ENCODE results near the gene COL6A1. TPM values are rescaled to one million over a fixed set of nuclear protein-coding genes. Genes with fewer than 3 reads are reported as not detected.
"Not testable (repeated sequence)": the region's sequence is repeated elsewhere in the genome, so short reads cannot be mapped to it uniquely, and the experiment has no call there.

Gene COL6A1
- total RNA-seq, 1 donor from 2014 or later = 12.9 TPM

DNA sequence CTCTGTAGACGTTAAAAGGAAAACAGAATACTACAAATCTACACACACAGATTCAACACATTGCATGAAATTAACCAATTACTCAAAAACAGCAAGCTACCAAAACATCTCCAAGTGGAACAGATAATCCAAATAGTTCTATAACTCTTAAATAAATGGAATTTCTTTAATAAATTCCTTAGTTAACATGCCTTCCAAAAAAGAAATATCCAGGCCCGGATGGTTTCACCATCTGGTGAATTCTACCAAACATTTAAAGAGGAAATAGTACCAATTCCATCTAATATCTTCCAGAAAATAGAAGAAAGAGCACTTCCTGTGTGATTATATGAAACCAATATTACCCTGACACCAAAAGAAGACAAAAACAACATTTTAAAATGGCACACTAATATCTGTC lies 63.6 kb downstream of the COL6A1 start:
- Histone ChIP-seq H3K36me3 (ENCODE audit: control insufficient read depth, insufficient read depth, low read length) (no peaks in the 10 kb centered on the region), H3K4me3 (ENCODE audit: low read depth, low read length) (no peak overlapping the region), H3K27me3 (ENCODE audit: control insufficient read depth, insufficient read depth, low read length) (no peaks in the 10 kb centered on the region)
- FAIRE-seq (no peak), DNase-seq (ENCODE audit: low read depth) (no peak)
- TF ChIP-seq, protein P1, sequence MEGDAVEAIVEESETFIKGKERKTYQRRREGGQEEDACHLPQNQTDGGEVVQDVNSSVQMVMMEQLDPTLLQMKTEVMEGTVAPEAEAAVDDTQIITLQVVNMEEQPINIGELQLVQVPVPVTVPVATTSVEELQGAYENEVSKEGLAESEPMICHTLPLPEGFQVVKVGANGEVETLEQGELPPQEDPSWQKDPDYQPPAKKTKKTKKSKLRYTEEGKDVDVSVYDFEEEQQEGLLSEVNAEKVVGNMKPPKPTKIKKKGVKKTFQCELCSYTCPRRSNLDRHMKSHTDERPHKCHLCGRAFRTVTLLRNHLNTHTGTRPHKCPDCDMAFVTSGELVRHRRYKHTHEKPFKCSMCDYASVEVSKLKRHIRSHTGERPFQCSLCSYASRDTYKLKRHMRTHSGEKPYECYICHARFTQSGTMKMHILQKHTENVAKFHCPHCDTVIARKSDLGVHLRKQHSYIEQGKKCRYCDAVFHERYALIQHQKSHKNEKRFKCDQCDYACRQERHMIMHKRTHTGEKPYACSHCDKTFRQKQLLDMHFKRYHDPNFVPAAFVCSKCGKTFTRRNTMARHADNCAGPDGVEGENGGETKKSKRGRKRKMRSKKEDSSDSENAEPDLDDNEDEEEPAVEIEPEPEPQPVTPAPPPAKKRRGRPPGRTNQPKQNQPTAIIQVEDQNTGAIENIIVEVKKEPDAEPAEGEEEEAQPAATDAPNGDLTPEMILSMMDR (IDR thresholded peaks at IDR 0.05; ENCODE audit: insufficient read depth, low read length, severe bottlenecking) = no peak

DNA sequence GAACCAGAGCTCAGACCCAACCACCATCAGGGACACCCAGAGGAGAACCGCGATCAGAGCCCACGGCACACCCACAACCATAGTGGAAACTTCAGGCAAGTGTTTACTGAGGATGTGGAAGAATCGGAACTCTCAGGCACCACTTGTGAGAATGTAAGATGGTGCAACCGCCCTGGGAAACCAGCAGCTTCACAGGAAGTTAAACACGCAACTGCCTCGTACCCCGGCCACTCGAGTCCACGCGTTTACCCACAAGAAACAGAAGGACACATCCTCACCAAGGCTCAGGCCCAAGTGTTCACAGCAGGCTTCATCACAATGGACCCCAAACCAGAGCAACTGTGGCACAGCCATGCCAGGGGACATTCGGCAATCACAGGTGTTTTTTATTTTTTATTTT lies 64.9 kb downstream of the COL6A1 start:
- FAIRE-seq = no peak
- no peak for DNase-seq (ENCODE audit: low read depth)
- Histone ChIP-seq H3K4me3 (ENCODE audit: low read depth, low read length) (no peak overlapping the region), H3K27me3 (ENCODE audit: control insufficient read depth, insufficient read depth, low read length) (no peaks in the 10 kb centered on the region), H3K36me3 (ENCODE audit: control insufficient read depth, insufficient read depth, low read length) (no peaks in the 10 kb centered on the region)
- TF ChIP-seq, protein P1 (IDR thresholded peaks at IDR 0.05; ENCODE audit: insufficient read depth, low read length, severe bottlenecking) = no peak

DNA sequence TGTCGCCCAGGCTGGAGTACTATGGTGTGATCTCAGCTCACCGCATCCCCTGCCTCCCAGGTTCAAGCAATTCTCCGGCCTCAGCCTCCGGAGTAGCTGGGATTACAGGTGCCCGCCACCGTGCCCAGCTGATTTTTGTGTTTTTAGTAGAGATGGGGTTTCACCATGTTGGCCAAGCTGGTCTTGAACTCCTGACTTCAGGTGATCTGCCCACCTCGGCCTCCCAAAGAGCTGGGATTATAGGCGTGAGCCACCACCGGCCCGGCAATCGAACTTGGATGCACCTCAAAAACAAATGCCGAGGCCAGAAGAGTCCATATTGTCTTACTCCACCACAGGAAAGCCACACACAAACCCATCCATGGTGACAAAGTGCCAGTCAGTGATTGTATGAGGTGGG lies 65.3 kb downstream of the COL6A1 start:
- H3K27me3 ChIP-seq (ENCODE audit: control insufficient read depth, insufficient read depth, low read length); DNase-seq (ENCODE audit: low read depth); H3K4me3 ChIP-seq (ENCODE audit: low read depth, low read length); FAIRE-seq; H3K36me3 ChIP-seq (ENCODE audit: control insufficient read depth, insufficient read depth, low read length): not testable (repeated sequence)

DNA sequence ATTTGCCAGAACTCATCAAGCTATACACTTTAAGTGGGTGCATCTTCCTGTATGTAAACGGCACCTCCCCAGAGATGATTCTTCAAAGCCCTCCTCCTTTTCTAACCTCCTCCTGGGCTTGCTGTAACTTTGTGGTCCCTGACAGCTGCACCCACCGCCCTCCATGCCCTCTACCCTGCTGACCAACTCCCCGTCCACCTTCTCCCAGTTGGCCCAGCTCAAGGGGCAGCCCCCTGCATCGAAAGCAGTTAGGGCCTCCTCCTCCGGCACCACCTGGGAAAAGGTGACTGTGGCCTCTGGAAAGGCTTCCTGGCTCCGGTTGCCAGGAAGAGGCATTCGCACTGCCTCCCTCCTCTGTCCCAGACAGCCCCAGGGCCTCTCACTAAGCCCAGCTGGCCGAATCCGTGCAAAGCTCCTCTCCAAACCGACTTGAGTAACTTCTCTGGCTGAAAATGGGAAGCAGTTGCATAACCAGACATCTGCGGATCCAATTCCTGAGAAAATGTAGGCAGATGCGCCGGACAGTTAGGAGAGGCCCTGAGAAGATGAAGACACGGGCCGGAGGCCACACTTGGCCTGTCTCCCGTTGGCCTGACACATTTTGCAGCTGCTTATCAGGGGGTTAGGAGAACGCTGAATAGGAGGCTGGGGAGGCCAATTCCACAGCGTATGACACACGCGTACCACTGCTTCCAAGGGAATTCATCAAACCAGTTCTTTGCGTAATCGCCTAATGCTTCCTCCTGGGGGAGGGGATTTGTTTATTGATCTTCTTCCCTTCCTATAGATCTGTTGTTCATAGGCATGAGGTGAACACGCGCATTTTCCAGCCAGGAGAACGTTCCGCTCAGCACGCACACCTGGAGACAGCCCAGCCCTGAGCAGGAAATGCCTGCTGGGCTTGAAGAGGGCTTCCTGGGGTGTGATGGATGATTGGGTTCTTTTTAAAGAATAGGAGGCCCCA lies 67.6 kb downstream of the COL6A1 start:
- FAIRE-seq (no peak), DNase-seq (ENCODE audit: low read depth) (no peak)
- TF ChIP-seq, protein P1 (IDR thresholded peaks at IDR 0.05; ENCODE audit: insufficient read depth, low read length, severe bottlenecking) = no peak
- no peaks in the 10 kb centered on the region for H3K27me3 ChIP-seq (ENCODE audit: control insufficient read depth, insufficient read depth, low read length)
- no peak overlapping the region for H3K4me3 ChIP-seq (ENCODE audit: low read depth, low read length)
- no peaks in the 10 kb centered on the region for H3K36me3 ChIP-seq (ENCODE audit: control insufficient read depth, insufficient read depth, low read length)

DNA sequence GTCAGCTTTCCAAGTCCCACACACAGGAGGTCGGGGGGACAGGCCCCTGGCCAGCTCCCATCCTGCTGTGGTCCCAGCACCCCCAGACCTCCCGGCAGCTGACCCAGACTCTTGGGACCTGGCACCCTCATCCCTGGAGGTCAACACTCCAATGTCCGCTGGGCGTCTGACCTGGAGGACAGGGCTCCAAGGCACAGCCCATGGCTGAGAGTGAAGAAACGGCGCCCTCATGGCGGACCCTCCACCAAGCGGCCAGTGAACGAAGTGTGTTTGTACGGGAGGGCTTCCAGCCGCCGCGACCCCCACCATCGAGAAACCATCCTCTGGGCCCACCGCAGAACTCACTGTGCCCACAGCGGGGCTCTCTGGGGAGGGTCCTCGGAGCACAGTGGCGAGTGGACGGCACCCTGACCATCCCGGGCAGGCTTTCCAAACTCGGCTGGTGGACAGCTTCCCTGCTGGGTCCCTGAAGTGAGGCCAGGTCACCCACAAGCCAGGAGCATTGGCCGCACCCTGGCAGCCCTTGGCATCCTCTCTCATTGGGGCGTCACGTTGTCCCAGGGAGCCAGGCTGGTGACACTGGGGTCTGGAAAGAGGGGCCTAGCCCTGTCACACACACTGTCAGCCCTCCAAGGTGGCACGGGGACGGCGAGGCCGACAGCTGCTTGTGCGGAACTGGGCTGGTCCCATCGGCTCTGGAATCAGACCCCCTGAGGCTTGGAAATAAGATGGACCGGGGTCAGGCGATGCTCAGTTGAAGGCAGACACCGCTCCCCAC lies 68.5 kb downstream of the COL6A1 start:
- Histone ChIP-seq H3K4me3 (ENCODE audit: low read depth, low read length) (no peak overlapping the region), H3K27me3 (ENCODE audit: control insufficient read depth, insufficient read depth, low read length) (no peaks in the 10 kb centered on the region), H3K36me3 (ENCODE audit: control insufficient read depth, insufficient read depth, low read length) (no peaks in the 10 kb centered on the region)
- TF ChIP-seq, protein P1 (IDR thresholded peaks at IDR 0.05; ENCODE audit: insufficient read depth, low read length, severe bottlenecking) = no peak
- DNase-seq (ENCODE audit: low read depth) = no peak
- FAIRE-seq = no peak

Measured in bronchial epithelial cell (primary cell).